Kidney epithelial cell (primary cell): ENCODE measurements around the gene SLC7A6OS. TPM values are rescaled to one million over a fixed set of nuclear protein-coding genes. Genes with fewer than 3 reads are reported as not detected.

Source experiments
- DNase-seq: peaks from one replicate; pipeline ENCODE4 v3.0.0-alpha.2; 2010; ENCODE audit warnings: low read depth
- H3K27me3 ChIP-seq: 2 replicates; pipeline ENCODE4 v1.6.0; 2011; ENCODE audit warnings: low read length; ENCODE audit not compliant: control insufficient read depth, insufficient read depth
- H3K36me3 ChIP-seq: 2 replicates; pipeline ENCODE4 v1.5.1; 2011; ENCODE audit warnings: low read length; ENCODE audit not compliant: control insufficient read depth, insufficient read depth
- H3K4me3 ChIP-seq: 2 replicates; pipeline ENCODE4 v1.5.1; 2011; ENCODE audit warnings: low read depth, mild to moderate bottlenecking, control low read depth, low read length
- total RNA-seq: library from RNA; depleted of rRNA; stranded (reverse); fragments of >200 nt; gene quantifications from 2 replicates; pipeline ENCODE4 v1.2.3, GENCODE V29; 2015
- TF ChIP-seq, protein P1 (sequence below): IDR thresholded peaks from 2 replicates; pipeline ENCODE4 v1.5.1; 2011; ENCODE audit warnings: mild to moderate bottlenecking, moderate library complexity, low read length, control low read depth, inconsistent platforms; ENCODE audit not compliant: insufficient read depth, poor library complexity, severe bottlenecking

SLC7A6OS gene
- total RNA-seq, 1 donor from 2014 or later: 10.4 TPM

- Histone ChIP-seq H3K36me3 (no peaks in the 10 kb centered on the region), H3K4me3 (no peak overlapping the region), H3K27me3 (no peaks in the 10 kb centered on the region)
- no peak for DNase-seq
- TF ChIP-seq, protein P1, sequence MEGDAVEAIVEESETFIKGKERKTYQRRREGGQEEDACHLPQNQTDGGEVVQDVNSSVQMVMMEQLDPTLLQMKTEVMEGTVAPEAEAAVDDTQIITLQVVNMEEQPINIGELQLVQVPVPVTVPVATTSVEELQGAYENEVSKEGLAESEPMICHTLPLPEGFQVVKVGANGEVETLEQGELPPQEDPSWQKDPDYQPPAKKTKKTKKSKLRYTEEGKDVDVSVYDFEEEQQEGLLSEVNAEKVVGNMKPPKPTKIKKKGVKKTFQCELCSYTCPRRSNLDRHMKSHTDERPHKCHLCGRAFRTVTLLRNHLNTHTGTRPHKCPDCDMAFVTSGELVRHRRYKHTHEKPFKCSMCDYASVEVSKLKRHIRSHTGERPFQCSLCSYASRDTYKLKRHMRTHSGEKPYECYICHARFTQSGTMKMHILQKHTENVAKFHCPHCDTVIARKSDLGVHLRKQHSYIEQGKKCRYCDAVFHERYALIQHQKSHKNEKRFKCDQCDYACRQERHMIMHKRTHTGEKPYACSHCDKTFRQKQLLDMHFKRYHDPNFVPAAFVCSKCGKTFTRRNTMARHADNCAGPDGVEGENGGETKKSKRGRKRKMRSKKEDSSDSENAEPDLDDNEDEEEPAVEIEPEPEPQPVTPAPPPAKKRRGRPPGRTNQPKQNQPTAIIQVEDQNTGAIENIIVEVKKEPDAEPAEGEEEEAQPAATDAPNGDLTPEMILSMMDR: no peak
Observed at GRCh38 chr16:68300734-68301459, 9.8 kb downstream of the SLC7A6OS start.

DNA sequence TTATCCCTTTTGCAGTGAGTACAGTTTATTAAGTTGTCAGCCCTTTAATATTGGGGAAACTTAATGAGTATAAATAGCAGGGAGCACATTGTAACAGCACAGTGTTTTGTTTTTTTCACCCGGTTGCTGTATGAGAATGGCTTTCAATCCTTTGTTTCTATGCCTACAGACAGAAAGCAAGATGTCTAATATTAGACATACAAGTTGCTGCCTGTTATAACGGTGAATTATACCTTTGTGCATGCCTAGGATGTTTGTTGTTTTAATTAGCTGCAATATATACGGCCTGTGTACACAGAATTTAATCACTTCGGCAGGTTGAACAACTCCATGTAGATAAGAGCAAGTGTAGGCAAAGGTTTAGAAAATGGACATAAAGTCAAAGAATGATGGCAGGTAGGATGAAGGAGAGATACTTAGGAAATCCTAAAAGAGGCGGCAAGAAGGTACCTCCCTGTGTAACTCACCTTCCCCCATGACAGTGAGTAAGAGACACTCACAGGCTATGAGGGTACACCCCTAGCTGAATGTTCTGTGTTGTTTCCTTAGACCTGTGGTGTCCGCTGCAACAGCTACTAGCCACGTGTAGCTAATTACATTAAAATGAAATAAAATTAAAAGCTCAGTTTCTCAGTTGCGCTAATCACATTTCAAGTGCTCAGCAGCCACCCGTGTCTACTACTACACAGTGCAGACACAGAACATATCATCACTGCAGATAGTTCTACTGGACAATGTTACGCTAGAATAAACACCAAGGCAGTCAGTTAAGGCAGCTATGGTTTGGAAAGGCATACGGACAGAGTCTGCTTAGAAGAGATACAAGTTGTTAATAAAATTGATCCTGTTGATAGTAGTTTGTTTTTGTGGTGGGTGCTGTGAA lies 10.9 kb downstream of the SLC7A6OS start:
- Histone ChIP-seq H3K27me3 (no peaks in the 10 kb centered on the region), H3K4me3 (no peak overlapping the region), H3K36me3 (no peaks in the 10 kb centered on the region)
- DNase-seq: no peak
- TF ChIP-seq, protein P1: no peak

DNA sequence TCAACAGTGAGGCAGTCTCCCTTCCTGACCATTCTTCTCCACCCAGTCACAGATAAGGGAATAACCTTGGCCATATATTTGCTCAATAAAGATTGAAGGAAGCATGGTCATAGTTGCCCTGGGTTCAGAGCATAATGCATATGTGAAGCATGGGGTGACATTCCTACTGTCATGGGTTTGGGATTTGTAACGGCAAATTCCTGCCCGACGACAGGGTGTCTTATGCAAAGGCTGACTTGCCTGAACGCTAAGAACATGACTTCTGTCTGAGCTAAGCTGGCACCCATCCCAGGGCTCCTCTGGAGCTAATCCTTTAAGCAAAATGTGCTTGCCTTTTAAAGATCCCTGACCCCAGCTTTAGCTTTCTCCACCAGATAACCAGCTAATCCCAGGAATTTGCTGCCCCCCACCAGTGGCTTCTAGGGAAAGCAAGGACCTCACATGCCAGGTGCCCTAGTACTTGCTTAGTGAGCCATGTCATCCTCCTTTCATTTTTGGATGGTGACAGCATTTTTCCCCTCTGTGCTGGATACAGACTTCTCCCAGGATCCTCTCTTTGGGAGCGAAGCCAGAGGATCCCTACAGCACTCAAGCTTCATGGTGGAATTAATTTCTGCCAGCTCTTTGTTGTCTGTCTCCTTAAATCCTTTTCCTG lies 11.7 kb downstream of the SLC7A6OS start:
- DNase-seq: no peak

DNA sequence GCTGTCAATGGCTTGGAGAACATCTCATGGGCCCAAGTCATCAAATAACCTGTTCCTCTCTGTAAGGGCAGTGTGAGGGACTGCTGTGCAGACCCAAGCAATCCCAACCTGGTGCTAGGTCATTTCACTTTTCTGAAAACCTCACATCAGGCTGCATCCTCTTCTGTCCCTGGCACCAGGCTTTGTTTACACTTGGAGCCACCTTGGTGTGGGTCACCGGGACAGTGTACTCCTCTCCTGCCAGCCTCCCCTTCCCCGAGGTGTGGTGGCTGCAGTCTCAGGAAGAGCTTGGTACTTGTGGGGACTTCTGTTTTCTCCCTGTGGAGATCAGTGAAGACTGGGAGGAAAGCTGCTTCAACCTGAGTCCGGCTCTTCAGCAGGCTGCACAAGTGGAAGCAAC lies 12.4 kb downstream of the SLC7A6OS start:
- DNase-seq: no peak
- Histone ChIP-seq H3K27me3 (no peaks in the 10 kb centered on the region), H3K4me3 (no peak overlapping the region), H3K36me3 (no peaks in the 10 kb centered on the region)
- TF ChIP-seq, protein P1: no peak

More for the DNA sequence above, 11.7 kb downstream of the SLC7A6OS start:
- TF ChIP-seq, protein P1: no peak
- Histone ChIP-seq H3K36me3 (no peaks in the 10 kb centered on the region), H3K4me3 (no peak overlapping the region), H3K27me3 (no peaks in the 10 kb centered on the region)

- TF ChIP-seq, protein P1: no peak
- DNase-seq: no peak
- H3K36me3 ChIP-seq: no peaks in the 10 kb centered on the region
- no peaks in the 10 kb centered on the region for H3K27me3 ChIP-seq
- H3K4me3 ChIP-seq: no peak overlapping the region
Observed at GRCh38 chr16:68297908-68298307, 12.8 kb downstream of the SLC7A6OS start.
